Prostate gland (tissue), 2 donors: ENCODE results near the gene GH2.

ENCODE experiments used
- POLR2AphosphoS5 ChIP-seq: sonication (generic); formaldehyde crosslinking; IDR thresholded peaks from one replicate; pipeline ENCODE4 v1.6.1; 2017; ENCODE audit warnings: antibody characterized with exemption
- TF ChIP-seq, protein P1 (sequence below), 4 experiments: fragments of 200-600 bp in 2 of 4; fragments of 450-650 bp in 2 of 4; sonication (generic) in 2 of 4; IDR thresholded peaks; 1 replicate in 3 of 4; 2 replicates in 1 of 4; pipeline ENCODE4 v1.5.1; 2016 to 2019; ENCODE audit warnings: antibody characterized with exemption in 4 of 4, mild to moderate bottlenecking in 2 of 4, moderate library complexity in 2 of 4

DNA sequence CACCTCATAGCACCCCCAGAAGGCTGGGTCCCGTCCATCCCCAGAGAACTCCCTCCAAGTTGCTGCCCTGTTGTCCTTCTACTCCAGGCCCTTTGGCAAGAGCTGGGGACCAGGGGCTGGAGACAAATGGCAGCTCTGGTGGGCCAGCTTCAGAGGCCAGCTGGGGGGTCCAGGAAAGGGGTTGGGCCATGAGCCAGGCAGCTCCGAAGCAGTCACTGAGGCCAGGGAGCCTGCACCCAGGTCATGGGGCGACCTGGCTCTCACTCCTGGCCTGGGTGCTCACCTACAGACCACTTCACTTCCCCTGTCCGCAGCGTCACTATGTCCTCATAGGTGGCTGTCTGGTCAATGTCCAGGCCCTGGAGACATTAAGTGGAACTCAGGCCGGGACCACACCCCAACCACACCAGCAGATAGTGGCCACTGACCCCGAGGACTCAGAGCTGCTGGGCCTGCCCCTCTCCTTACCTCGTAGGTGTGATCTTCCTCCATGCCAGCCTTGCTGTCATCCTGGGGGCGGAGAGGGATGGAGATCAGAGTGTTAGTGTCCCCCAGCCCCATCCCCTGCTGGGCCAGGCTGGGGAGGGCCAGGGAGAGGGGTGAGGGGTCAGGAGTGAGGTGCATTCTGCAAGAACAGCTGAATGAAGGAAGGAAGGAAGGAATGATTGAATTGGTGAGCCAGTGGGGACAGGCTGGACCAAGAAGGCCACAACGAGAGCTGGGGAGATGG is 47.4 kb upstream of the GH2 start:
- TF ChIP-seq, protein P1, sequence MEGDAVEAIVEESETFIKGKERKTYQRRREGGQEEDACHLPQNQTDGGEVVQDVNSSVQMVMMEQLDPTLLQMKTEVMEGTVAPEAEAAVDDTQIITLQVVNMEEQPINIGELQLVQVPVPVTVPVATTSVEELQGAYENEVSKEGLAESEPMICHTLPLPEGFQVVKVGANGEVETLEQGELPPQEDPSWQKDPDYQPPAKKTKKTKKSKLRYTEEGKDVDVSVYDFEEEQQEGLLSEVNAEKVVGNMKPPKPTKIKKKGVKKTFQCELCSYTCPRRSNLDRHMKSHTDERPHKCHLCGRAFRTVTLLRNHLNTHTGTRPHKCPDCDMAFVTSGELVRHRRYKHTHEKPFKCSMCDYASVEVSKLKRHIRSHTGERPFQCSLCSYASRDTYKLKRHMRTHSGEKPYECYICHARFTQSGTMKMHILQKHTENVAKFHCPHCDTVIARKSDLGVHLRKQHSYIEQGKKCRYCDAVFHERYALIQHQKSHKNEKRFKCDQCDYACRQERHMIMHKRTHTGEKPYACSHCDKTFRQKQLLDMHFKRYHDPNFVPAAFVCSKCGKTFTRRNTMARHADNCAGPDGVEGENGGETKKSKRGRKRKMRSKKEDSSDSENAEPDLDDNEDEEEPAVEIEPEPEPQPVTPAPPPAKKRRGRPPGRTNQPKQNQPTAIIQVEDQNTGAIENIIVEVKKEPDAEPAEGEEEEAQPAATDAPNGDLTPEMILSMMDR (IDR thresholded peaks at IDR 0.05): no peak
- no peak for TF ChIP-seq POLR2AphosphoS5
